GM12875 (cell line): Measurements from ENCODE around the gene ADORA1.

Experiments used
- H3K4me3 ChIP-seq: one replicate; pipeline ENCODE4 v1.5.1; 2011; ENCODE audit warnings: low read depth, low read length, control low read depth
- CTCF ChIP-seq: IDR thresholded peaks from 2 replicates; pipeline ENCODE4 v1.5.1; 2011; ENCODE audit warnings: low read depth, mild to moderate bottlenecking, control low read depth, inconsistent platforms, low read length, moderate library complexity, borderline replicate concordance; ENCODE audit not compliant: insufficient read depth

The ADORA1 gene

GRCh38 chr1:203148579-203148978, 21.1 kb downstream of the ADORA1 start:
- TF ChIP-seq CTCF: no peak
- H3K4me3 ChIP-seq: no peak overlapping the region

- TF ChIP-seq CTCF: no peak
- H3K4me3 ChIP-seq: no peak overlapping the region
Measured at GRCh38 chr1:203149188-203149840, 21.8 kb downstream of the ADORA1 start.

GRCh38 chr1:203150511-203151297, 23.2 kb downstream of the ADORA1 start:
- TF ChIP-seq CTCF: no peak
- no peak overlapping the region for H3K4me3 ChIP-seq

- no peak for TF ChIP-seq CTCF
- H3K4me3 ChIP-seq: no peak overlapping the region
Measured at GRCh38 chr1:203151362-203152157, 24.0 kb downstream of the ADORA1 start.

- TF ChIP-seq CTCF: no peak
- no peak overlapping the region for H3K4me3 ChIP-seq
Measured at GRCh38 chr1:203152158-203153034, 24.9 kb downstream of the ADORA1 start.
